ACHN (cell line): ENCODE measurements around the gene FAM200C.

Source experiments
- DNase-seq: peaks from one replicate; pipeline ENCODE4 v3.0.0-alpha.2; 2015
- in situ Hi-C: cut with HindIII; loops from 2 replicates; pipeline ENCODE4 v1.10.0; 2017; ENCODE audit warnings: low sequenced_read_pairs, low pct_ligation_motif_present, low pct_unique_long_range_greater_than_20kb

FAM200C gene

DNA sequence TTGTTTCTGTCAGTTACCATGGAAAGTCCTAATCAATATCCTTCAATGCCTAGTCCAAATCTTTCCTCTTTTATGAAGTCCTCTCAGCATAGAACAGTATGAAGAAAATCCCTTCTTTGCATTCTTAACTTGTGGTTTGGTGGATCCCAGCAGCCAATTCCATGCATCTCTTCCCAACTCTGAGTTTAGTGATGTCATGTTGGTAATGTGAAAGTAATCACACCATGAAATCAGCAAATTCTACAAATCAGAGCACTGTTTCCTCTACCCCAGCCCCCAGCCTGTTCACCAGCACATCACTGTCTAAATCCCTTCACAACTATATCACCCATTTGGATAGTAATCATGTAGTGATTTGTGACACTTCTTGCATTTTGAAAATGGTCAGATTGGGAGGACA is 24.7 kb downstream of the FAM200C start:
- in situ Hi-C loops: no loop called here
- no peak for DNase-seq

DNA sequence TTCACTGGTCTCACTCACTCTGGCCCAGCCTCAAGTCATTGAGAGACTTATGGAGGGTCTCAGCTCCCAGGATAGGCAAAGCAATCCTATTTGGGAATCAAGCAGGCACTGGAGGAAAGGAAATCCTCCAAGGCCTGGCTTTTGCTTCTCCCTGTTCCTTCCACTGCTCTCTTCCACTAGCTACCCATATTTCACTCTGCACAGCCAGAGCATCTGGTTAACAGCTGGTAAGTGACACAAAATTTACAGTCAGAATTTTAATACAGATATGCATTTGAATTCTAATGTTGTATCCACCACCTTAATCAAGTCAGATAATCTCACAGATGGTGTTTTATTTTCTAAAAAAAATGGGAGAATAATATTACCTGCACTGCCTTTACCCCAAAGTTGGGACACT is 28.6 kb downstream of the FAM200C start:
- in situ Hi-C loops: no loop called here
- DNase-seq: no peak

DNA sequence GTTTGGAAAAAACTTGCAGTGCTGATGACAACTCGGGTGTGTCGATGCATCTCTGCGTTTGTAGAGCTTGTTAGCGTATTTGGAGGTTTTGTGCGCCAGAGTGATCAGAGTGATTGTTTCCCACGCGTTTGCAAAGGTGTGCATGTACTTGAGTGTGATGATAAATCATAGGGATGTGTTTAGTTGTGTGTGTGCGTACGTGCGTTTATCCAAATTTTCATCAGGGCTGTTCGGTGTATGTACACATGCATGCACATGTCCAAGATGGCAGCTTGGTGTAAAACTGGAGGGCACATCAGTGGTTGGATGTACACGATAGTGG is 29.2 kb downstream of the FAM200C start:
- in situ Hi-C loops: no loop called here
- no peak for DNase-seq

DNA sequence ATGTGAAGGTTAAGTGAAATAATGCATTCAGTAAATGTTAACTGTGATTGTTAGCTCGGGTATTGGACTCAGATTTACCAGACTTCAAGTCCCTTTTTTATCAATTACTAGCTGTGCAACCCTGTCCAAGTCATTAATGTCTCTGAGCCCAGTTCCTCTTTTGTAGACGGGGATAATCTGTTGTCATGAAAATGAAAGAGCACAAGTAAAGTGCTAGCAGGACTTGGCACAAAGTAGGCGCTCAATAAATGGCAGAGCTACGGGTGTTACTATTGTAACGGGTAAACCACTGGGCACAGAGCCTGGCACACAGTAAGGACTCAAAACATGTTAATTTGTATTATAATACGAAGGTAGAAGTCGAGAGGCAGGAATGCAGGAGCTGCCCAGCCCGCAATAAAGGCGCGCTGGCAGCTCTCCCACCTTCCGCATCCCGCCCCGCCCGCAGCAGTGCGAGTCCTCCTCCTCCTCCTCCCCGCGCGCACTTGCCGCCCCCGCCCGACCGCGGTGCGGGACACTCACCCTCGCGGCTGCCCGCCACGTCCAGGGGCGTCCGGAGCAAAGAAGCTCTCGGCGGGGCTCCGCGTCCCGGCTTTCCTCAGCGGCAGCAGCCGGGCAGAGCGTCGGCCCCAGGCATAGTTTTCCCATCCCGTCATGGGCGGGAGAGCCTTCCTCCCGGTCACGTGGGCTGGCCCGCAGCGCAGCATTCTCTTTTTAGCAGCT is 29.7 kb downstream of the FAM200C start, which contains the start of gene C1QTNF2:
Gene C1QTNF2 (minus strand): TSS at position 637 of the 723 bp plus-strand sequence. CDS start 15,615 bp downstream, outside the sequence.
- in situ Hi-C loops: no loop called here
- DNase-seq: peak; percentile 27

DNA sequence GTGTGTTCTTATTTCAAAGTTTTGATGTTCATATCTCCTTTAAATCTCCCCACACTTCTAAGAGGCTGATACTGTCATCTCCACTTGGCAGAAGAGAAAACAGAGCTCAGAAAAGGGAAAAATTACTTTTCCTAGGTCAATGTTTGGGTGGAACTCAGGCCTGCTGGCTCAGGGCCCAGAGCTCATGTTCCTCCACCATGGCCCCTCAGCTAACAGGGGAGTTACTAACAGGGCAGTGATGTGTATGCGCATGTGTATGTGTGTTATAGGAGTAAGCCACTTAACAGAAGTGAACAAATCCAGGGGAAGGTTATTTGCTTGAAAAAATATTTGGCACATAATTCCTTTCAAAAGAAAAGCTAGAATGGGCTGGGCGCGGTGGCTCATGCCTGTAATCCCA is 32.0 kb downstream of the FAM200C start:
- DNase-seq: no peak
- in situ Hi-C loops: no loop called here

DNA sequence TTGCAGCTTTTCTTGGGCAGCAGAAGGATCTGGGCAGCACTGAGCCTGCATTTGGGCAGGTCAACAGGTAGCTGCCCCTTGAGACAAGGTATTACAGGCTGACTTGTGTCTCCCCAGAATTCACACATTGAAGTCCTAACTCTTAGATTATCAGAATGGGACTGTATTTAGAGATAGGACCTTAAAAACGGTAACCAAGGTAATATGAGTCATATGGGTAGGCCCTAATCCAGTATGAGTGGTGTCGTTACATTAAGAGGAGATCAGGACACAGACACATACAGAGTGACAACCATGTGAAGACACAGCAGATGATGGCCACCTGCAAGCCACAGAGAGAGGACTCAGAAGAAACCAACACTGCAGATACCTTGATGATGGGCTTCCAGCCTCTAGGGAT is 32.6 kb downstream of the FAM200C start:
- DNase-seq: no peak
- in situ Hi-C loops: no loop called here

DNA sequence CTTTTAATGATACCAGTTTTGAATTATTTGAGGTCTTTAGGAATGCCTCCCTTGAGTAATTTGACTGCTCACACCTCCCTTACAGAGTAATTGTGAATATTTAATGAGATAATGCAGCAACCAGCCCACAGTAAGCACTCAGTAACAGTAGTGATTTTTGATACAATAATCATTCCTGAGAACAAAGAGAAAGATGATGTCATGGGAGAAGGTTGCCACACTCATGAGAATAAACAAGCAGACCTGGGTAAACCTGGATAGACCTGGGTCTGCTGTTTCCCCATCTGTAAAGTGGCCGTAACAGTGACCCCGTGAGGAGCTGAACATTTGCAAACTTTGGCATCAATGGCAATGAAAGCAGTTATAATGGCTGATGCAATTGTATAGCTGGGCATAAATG is 33.6 kb downstream of the FAM200C start:
- DNase-seq: no peak

DNA sequence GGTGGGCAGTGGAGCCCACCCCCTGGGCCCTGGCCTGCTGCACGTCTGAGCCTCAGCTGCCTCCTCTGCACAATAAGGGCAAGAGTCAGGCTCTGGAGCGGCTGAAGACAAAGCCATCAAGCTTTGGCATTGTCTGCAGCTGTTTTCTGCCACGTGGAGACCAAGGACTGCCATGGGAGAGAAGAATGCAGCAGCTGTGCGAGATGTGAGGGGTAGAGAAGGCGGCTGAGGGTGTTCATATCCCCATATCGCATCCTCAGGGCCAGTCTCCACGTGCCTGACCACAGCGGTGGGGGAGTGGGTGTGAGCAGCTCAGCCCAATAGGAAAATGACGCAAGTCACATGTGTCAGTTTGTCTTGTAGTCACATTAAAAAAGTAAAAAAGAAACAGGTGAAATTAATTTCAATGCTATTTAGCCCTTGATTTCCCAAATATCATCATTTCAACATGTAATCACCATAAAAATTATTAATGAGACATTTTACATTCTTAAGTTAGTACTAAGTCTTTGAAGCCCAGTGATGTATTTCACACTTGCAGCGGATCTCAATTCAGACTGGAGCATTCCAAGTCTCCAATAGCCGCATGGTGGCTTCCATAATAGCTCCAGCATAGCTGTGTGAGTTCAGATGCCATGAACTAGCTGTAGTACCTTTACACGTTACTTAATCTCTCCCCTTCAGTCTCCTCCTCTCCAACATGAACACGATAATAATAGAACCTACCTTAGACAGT is 36.0 kb downstream of the FAM200C start:
- DNase-seq: no peak
- in situ Hi-C loops: no loop called here

More for the DNA sequence above, 33.6 kb downstream of the FAM200C start:
- in situ Hi-C loops: no loop called here

DNA sequence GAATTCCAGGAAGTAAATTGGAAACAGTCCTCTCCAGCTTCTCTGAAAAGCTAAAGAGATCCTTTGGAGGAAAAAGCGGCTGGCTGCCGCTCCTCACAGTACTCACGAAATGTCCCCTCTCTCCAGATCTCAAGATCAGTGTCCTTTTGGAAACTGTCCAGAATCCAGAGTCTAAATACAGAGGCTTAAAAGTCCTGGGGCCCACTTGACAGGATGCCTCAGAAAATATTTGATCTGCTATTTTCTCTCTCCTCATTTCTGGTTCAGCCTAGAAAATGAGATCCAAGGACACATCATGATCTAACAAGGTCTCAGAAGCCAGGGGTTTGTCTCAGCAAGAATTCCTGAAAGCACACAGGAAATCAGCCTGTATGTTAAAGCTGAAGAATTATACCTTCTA is 36.6 kb downstream of the FAM200C start:
- in situ Hi-C loops: no loop called here

DNA sequence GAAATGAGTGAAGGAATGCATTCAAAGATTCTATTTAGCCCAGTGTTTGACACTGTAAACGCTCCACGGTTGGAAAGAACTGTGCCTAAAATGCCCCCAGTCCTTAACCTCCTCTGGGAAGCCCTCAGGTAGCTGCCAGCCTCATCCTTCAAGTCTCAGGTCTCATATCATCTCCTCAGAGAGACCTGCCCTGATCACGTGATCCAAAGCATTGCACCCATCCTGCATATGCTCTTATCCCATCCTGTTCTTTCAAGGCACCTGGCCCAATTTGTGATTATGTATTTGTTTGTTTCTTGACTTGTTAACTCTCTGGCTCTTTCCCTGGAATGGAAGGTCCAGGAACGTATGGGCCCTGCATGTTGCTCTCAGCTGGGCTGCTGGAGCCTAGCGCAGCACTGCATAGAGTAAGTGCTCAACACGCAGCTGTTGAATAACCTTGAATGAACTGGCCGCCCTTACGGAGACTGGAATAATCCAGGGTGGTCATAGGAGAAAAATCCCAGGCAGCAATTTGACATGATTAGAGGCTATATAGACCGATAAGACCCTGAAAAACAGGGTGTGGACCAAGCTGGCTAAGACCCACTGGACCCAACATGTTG is 38.1 kb downstream of the FAM200C start:
- no peak for DNase-seq
- in situ Hi-C loops: no loop called here

More for the DNA sequence above, 36.6 kb downstream of the FAM200C start:
- DNase-seq: no peak

DNA sequence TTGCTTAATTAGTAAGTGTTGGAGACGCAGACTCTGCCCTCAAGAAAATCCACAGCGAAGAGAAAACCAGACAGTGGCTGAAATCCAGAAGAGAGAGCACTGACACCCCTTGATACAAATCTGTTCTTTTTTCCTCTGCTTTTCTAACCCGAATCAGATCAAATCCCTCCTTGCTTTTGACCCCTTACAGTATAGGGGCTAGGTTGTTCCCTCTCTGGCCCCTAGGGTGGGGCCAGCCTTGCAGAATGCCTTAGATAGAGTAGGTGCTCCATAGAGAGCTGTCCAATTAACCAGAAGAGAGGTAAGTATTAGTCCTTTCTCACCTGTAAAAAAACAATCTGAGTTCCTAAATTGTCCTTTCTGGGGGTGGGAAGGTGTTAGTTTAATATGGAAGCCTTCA is 39.5 kb downstream of the FAM200C start:
- no peak for DNase-seq
- in situ Hi-C loops: no loop called here

DNA sequence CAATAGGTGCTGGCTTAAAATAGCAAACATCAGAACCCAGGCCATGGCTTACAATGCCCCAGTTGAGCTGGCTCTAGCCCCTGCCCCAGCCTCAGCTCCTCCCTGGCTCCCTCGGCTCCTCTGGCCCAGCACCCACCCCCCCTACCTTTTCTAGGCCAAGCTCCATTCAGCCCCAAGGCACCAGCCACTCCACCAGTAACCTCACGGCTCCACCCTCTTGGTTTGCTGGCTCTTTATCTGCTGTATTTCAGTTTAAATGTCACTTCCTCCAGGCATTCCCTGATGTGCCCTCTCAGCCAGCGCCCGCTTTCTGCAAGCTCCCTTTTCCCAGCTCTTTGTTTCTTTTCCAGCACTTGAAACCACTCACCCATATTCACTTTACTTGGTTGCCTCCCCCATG is 40.0 kb downstream of the FAM200C start:
- in situ Hi-C loops: no loop called here
- no peak for DNase-seq

DNA sequence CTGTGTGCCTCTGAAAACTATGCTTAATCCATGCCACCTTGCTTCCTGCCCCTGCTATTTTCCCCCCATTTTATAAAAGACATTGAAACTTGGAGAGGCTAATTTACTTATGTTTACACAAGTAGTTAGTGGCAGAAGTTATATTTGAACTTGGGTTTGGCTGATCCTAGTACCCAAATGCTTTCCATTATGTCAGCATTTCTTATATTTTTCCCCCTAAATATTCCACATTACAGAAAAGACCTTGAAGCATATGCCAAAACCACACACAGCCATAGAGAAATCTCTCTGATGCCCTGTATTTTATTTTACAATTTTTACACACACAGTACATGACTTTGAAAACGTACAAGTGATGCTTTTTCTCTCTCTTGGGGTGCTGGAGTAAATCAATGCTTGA is 40.6 kb downstream of the FAM200C start:
- in situ Hi-C loops: no loop called here
- DNase-seq: no peak

DNA sequence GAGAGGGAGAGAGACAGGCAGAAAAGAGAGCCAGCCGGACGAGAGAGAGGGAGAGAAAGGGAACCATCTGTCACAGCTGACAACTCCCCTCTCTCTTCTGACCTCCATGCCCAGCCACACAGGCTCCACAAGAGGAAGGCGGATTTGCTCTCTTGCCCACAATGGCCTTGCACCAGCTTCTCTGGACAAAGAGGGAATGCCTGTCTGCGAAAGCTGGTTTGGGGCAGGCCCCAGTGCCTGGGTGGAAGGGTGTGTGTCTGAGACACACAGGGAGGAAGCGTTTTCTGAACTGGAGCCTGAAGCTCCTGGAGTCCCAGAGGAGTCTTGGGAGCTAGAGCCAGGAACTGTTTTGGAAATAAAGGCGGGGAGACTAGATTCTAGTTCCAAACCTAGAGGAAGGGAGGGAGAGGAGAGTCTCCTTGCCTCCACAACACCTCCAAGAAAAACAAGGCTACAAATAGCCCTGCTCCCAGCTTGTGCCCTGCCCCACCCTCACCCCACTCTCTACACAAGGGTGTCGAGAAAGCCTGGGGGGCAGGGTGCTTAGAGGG is 41.9 kb downstream of the FAM200C start:
- no peak for DNase-seq
- in situ Hi-C loops: no loop called here

DNA sequence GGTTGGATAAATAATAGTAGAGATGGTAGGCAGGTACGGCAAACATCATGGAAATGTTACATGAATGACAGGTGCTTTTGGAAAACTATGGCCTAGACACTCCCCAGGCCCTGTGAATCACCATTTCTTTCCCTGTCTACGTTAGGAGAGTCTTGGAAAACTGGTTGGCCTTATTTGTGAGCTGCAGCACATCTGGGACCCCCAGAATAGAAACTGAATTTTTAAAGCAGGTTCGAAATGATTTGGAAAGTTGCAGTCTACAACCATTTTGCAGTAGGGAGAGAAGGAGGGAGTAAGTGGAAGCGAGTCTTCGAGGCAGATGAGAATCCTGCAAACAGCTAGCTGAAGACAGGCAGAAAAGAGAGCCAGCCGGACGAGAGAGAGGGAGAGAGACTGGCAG is 42.5 kb downstream of the FAM200C start:
- in situ Hi-C loops: no loop called here
- no peak for DNase-seq

DNA sequence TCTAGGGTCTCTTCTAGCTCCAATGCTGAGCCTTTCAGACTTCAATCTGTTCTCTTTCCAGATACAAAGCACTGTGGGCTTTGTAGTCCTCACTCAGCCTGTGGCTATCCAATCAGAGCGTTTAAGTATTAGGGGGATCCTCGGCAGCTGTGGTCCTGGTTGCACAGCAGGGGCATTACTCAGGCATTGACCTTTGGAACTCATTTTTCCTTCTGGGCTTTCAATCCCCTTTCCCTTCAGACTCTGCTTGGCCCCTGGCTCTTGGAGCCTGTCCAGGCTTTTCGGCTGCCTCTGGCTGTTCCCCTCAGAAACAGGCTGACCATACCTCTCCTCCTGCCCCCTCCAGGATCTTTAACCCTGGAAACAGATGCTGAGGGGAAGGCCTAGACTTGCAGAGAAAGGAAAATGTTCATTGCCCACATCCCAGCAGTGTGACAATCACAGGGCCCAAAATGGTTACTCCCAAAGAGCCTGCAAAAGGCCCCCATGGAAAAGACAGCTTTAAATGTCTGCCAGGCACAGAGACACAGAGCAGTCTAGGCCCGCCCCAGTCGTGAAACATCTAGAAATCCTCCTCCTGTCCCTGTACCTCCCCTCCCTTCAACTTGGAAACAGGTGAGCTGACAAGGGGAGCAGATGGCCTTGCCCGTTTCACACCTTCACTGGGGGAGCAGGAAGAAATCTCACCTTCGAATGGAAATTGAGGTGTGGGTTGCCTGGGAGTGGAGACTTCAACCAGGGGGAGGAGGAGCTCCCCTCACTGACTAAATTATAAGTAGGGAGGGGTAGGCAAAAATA is 43.1 kb downstream of the FAM200C start:
- in situ Hi-C loops: no loop called here
- DNase-seq: no peak

DNA sequence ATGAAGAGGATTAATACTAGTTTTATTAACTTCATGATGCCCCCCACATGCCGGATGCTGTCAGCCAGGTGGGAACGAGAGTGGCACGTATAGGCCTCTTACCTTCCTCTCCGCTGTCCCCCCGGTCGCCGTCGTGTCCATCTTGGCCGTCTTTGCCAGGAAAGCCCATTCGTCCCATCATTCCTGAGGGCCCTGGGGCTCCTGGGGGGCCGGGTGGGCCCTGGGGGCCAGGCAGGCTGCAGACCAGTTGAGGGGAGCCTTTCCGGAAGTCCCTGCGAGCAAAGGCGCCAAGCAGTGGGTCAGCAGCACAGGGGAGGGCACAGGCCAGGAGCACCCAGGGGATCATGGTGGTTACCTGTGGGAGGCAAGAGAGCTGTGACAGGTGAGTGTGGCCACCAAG is 45.2 kb downstream of the FAM200C start:
- in situ Hi-C loops: no loop called here

DNA sequence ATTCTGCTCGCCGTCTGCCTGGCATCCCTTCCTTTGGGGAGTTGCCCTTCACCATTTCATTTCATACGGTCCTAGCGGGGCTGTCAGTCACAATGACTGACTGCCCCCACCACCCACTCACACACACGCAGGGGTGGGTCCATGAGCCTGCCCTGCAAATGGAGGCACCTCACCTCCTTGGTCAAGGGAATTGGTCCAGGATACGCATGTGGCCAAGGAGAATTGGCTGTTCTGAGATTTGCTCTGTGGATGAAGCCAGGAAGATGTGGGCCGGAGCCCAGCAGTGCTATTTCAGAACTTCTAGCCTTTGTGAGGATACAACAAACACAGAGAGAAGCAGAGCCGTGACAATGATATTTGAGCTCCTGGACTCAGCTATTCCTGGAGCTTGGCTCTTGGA is 46.5 kb downstream of the FAM200C start:
- in situ Hi-C loops: no loop called here
- no peak for DNase-seq

More for the DNA sequence above, 45.2 kb downstream of the FAM200C start:
- DNase-seq: no peak

DNA sequence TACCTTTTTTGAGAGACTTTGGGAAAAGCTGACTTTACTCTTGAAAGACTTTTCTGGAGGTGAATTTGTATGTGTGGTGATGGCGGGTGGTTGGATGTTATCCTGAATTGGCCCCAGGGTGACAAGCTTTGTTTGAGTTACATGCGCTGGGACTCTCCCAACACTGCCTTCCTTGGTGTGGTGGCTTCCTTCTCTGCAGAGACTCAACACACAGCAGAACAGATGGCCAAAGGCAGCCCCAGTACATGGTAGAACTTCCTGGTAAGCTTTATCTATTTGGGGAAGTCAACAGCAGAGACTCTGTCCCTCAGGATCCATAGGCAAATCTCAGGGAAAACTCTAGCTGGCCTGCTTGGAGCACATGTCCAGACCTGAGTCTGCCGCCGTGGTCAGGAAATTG is 47.5 kb downstream of the FAM200C start:
- in situ Hi-C loops: no loop called here
- DNase-seq: no peak
